ENCODE data around the gene ZSCAN25. TPM values are rescaled to one million over a fixed set of nuclear protein-coding genes. Genes with fewer than 3 reads are reported as not detected.
A peak's percentile ranks its signal among the peaks of the same experiment; 100 is the strongest.
"Not testable (repeated sequence)": the region's sequence is repeated elsewhere in the genome, so short reads cannot be mapped to it uniquely, and the experiment has no call there.

ZSCAN25 gene
- total RNA-seq, 1 donor from 2014 or later = 23.8 TPM

DNA sequence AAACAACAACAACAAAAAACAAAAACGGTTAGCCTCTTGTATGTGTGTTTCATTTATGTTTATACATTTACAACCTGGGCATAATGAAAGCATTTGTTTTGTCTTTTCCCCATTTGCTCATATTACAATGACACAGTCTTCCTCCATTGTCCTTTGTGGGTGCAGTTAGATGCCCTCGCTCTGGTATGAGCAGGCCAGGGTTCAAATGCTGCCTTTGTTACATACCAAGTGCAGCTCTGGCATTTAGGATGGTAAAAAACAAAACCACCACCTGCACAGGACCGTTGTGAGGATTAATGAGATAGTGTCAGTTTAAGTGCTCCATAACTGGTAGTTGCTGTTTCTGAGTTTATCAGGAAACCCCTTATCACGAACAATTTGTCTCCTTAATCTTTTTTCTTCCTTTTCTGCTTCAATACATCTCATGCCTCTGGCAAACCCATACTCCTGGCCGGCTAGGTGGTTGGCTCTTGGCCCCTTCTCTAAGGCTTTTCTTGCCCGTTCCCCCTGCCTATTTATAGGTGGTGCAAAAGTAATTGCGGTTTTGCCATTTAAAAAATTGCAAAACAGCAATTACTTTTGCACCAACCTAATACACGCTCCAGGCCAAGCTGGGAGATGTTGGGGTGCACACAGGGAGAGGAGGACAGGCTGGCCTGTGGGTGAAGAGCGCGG is 37.3 kb upstream of the ZSCAN25 start:
- TF ChIP-seq, protein P1, sequence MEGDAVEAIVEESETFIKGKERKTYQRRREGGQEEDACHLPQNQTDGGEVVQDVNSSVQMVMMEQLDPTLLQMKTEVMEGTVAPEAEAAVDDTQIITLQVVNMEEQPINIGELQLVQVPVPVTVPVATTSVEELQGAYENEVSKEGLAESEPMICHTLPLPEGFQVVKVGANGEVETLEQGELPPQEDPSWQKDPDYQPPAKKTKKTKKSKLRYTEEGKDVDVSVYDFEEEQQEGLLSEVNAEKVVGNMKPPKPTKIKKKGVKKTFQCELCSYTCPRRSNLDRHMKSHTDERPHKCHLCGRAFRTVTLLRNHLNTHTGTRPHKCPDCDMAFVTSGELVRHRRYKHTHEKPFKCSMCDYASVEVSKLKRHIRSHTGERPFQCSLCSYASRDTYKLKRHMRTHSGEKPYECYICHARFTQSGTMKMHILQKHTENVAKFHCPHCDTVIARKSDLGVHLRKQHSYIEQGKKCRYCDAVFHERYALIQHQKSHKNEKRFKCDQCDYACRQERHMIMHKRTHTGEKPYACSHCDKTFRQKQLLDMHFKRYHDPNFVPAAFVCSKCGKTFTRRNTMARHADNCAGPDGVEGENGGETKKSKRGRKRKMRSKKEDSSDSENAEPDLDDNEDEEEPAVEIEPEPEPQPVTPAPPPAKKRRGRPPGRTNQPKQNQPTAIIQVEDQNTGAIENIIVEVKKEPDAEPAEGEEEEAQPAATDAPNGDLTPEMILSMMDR (IDR thresholded peaks at IDR 0.05; ENCODE audit: unreplicated experiment) = no peak

GRCh38 chr7:99579956-99580777 is 36.6 kb upstream of the ZSCAN25 start:
- H3K4me3 Mint-ChIP-seq (ENCODE audit: unreplicated experiment) = peak overlapping the region; percentile 95
- no peaks in the 10 kb centered on the region for H3K9me3 Mint-ChIP-seq (ENCODE audit: unreplicated experiment)
- TF ChIP-seq, protein P1 (IDR thresholded peaks at IDR 0.05; ENCODE audit: unreplicated experiment) = peak; percentile 65
- H3K36me3 Mint-ChIP-seq (ENCODE audit: low read depth, unreplicated experiment) = no peaks in the 10 kb centered on the region
- H3K4me1 Mint-ChIP-seq (ENCODE audit: unreplicated experiment) = peaks cover 8% of the 10 kb centered on the region
- H3K27me3 Mint-ChIP-seq (ENCODE audit: unreplicated experiment) = peaks cover 4% of the 10 kb centered on the region
- peak; percentile 79 for DNase-seq (ENCODE audit: low spot score)
- no peak overlapping the region for H3K27ac Mint-ChIP-seq (ENCODE audit: unreplicated experiment)

More for the DNA sequence above, 37.3 kb upstream of the ZSCAN25 start:
- no peaks in the 10 kb centered on the region for H3K36me3 Mint-ChIP-seq (ENCODE audit: low read depth, unreplicated experiment)
- H3K27ac Mint-ChIP-seq (ENCODE audit: unreplicated experiment) = no peak overlapping the region
- H3K4me1 Mint-ChIP-seq (ENCODE audit: unreplicated experiment) = peaks cover 8% of the 10 kb centered on the region
- H3K4me3 Mint-ChIP-seq (ENCODE audit: unreplicated experiment) = no peak overlapping the region
- no peaks in the 10 kb centered on the region for H3K9me3 Mint-ChIP-seq (ENCODE audit: unreplicated experiment)
- DNase-seq (ENCODE audit: low spot score) = no peak
- no peaks in the 10 kb centered on the region for H3K27me3 Mint-ChIP-seq (ENCODE audit: unreplicated experiment)

DNA sequence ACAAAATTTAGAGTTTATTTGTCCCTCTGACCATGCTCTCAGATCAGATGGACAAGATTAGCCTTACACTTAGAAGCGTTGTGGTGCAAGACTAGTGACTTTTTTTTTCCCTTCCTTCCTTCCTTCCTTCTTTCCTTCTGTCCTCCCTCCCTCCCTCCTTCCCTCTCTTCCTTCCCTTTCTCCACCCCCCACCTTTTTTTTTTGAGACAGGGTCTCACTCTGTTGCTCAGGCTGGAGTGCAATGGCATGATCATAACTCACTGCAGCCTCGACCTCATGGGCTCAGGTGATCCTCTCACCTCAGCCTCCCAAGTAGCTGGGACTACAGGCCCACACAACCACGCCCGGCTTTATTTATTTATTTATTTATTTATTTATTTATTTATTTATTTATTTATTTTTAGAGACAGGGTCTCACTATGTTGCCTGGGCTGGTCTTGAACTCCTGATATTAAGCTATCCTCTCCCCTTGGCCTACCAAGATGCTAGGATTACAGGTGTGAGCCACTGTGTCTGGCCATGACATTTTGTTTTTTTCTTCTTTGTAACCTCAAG is 35.9 kb upstream of the ZSCAN25 start:
- not testable (repeated sequence) for H3K4me1 Mint-ChIP-seq (ENCODE audit: unreplicated experiment); H3K27ac Mint-ChIP-seq (ENCODE audit: unreplicated experiment); H3K36me3 Mint-ChIP-seq (ENCODE audit: low read depth, unreplicated experiment); H3K9me3 Mint-ChIP-seq (ENCODE audit: unreplicated experiment); DNase-seq (ENCODE audit: low spot score); H3K27me3 Mint-ChIP-seq (ENCODE audit: unreplicated experiment)
- H3K4me3 Mint-ChIP-seq (ENCODE audit: unreplicated experiment) = peak overlapping the region; percentile 95

DNA sequence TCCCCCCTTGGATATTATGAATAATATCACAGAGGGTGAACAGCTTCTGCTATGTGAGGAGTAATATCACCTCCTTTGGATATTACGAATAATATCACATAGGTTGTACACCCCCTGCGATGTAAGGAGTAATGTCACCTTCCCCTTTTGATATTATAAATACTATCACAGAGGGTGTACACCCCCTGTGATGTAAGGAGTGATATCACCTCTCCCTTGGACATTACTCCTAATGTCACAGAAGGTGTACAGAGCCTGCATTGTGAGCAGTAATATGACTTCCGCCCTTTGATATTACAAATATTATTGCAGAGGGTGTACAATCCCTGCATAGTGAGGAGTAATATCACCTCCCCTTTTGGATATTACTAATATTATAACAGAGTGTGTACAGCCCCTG is 27.9 kb upstream of the ZSCAN25 start:
- no peak for DNase-seq (ENCODE audit: low spot score)
- TF ChIP-seq, protein P1 (IDR thresholded peaks at IDR 0.05; ENCODE audit: unreplicated experiment) = no peak
- H3K4me3 Mint-ChIP-seq (ENCODE audit: unreplicated experiment) = no peak overlapping the region
- H3K36me3 Mint-ChIP-seq (ENCODE audit: low read depth, unreplicated experiment) = no peaks in the 10 kb centered on the region
- H3K9me3 Mint-ChIP-seq (ENCODE audit: unreplicated experiment) = no peaks in the 10 kb centered on the region
- no peaks in the 10 kb centered on the region for H3K4me1 Mint-ChIP-seq (ENCODE audit: unreplicated experiment)
- no peak overlapping the region for H3K27ac Mint-ChIP-seq (ENCODE audit: unreplicated experiment)
- H3K27me3 Mint-ChIP-seq (ENCODE audit: unreplicated experiment) = peaks cover 4% of the 10 kb centered on the region

- no peak for DNase-seq (ENCODE audit: low spot score)
- Mint-ChIP-seq H3K4me3 (ENCODE audit: unreplicated experiment) (no peak overlapping the region), H3K9me3 (ENCODE audit: unreplicated experiment) (no peaks in the 10 kb centered on the region), H3K4me1 (ENCODE audit: unreplicated experiment) (no peaks in the 10 kb centered on the region), H3K36me3 (ENCODE audit: low read depth, unreplicated experiment) (no peaks in the 10 kb centered on the region), H3K27ac (ENCODE audit: unreplicated experiment) (no peak overlapping the region), H3K27me3 (ENCODE audit: unreplicated experiment) (no peaks in the 10 kb centered on the region)
- TF ChIP-seq, protein P1 (IDR thresholded peaks at IDR 0.05; ENCODE audit: unreplicated experiment) = no peak
These were observed 21.6 kb upstream of the ZSCAN25 start for GRCh38 chr7:99594948-99595745.

Data from endothelial cell (in vitro differentiated cells).